ENCODE measurements around the gene AFF2.

Gene AFF2

DNA sequence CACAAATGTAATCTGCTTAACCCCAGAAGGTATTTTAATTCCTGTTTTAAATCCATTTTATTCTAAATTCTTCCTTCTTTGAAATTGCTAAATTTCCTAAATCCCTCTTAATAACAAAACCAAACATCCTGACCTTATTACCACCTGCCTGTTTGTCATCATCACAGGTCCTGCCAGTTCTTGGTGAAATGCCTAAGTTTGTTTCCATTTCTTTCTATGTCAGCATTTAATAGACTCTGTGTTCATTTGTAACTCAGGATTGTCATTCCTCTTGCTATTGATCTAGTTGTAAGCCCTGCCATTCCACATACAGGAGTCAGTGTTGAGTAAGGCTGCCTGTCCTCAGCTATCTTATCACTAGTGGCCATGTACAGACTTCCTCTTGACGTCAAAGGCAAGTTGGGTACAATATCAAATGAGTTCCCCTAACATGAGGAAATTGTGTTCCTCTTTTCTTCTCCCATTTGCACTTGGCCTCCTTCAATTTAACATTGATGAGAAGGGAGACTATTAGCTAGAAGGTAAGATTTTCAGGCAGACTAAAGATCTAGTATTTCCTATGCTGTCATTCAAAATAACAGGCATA, 440.1 kb downstream of the AFF2 start:
- no peak for DNase-seq

DNA sequence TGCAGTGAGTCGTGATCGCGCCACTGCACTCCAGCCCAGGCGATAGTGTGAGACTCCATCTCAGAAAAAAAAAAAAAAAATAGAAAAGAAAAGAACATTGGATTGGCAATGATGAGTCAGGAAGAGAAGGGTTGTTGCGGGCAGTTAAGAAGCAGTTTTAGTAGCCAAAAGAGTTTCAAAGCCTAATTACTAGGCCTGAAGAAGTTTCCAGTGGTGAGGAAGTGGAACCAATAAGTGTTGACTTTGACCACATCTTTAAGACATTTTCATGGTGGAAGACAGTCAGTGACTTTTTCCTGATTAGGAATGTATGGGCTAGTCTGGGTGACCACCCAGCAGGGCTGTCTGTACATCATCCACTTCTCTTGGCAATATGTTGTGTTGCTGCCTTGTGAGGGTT, 442.3 kb downstream of the AFF2 start:
- no peak for DNase-seq

DNA sequence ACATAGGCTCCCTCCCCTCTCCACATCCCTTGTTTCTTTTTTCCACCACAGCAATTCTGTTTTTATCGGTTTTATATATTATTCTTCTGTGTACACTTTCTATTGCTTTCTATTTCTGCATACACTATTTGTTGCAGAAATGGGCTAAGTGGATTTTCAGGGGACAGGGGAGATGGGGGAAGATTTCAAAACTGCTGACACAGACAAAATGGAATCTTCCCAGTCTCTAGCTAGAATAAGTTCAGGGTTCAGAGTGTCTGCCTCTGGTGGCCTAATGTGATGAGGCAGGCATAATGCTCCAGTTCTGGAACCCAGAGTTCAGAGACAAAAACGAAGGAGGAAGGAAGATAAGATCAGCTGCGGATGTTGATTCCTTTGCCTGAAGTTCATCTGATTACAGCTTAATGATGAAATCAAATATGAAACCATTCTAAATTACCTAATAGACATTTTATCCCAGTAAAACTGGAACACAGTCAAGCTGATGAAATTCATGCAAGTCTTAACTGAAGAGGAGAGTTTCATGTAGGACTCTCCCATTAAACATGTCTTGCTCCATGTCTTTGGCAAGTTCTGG, 447.1 kb downstream of the AFF2 start:
- DNase-seq: no peak

DNA sequence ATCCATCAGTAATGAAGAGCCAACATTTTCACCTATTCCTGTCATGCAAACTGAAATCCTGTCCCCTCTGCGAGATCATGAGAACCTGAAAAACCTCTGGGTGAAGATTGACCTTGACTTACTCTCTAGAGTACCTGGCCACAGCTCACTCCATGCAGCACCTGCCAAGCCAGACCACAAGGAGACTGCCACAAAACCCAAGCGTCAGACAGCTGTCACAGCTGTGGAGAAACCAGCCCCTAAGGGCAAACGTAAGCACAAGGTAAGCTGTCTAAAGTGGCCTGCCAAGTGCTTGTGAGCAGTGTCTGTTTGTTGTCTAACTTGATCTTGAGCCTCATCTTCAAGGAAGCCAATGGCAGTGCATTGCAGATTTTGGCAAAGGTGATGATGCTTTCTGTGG, 455.9 kb downstream of the AFF2 start:
- no peak for DNase-seq

DNA sequence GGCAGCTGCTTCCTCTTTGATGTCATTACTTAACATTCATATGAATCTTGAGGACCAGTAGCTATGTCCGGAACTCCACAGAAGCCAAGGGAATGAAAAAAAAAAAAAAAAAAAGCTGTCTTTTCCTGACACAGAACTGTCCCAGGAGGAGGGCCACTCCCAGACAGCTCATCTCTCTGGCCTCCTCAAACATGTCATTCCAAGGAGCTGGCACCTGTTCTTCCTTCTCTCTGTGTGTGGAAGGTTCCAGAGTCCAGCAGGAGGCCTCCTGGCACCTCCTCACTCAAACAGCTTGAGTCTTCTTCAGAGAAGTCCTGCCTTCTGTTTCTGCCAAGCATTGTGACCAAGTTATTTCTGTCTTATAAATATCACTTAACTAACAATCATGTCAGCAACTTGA, 458.5 kb downstream of the AFF2 start:
- no peak for DNase-seq

DNA sequence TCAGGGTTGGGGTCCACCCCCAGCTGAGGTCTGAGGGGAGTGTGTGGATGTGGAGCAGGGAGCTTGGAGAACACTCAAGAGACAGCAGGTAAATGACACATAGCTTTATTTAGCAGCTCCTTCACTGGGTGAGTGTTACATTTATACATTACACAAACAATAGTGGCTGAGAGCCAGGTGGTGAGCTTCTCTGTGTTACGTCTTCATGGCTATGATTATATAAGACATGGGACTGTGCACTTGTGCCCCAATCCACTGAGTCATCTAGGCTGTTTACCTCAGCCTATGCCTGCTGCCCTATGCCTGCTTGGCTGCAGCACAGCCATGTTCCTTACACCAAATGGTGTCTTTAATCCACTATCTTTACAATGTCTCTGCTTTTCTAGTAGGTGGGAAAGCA, 459.6 kb downstream of the AFF2 start:
- no peak for DNase-seq

DNA sequence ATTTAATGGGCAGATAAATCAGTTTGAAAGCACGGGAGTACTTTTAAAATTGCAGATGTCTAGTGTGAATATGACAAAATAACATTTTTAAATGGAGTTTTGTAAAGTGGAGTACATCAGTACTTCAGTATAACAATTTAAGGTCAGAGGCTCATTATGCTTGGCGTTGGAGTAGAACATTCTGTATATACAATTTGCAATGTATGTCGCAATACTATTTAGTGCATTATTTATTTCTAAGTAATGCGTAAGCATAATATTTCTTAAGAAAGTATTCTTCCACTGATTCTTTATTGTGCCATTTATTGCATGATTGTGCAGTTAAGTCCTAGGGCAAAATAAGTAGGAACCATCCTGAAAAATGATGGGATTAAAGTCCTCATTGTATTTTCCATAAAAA, 461.6 kb downstream of the AFF2 start:
- no peak for DNase-seq

DNA sequence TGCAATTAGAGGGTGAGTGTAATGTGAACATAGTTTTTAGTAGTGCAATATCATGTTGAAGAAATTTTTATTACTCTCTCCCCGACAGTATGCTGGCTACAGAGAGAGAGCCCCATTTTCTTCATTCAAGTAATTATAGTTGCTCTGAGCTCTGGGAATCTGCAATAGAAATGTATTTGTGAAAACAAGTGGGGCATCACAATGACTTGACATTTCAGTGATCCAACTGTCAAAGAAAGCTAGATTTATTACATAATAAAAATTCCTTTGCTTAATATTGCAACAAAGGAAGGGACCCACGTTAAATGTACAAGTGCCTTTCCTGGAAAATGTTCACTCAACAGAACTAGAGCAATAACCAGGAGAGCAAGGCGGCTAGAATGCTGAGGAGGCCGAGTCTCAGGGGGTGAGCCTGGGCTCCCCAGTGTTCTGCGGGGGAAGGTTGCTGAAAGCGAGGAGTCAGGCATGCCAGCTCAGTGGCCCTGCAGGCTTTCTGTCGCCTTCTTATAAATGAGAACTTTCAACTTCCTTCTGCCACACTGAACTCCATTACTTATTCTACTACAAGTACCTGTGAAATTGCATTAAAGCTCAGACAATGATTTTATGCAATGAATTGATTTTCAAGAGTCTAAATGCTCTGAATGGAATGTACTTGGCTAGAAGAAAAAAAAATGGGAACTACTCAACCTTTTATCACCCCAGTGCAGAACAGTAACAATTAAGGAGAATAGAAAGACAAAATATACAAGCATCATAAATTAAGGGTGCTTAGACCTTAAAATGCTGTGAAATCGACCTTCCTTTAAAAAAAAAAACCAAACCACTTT, 476.4 kb downstream of the AFF2 start:
- DNase-seq: no peak

DNA sequence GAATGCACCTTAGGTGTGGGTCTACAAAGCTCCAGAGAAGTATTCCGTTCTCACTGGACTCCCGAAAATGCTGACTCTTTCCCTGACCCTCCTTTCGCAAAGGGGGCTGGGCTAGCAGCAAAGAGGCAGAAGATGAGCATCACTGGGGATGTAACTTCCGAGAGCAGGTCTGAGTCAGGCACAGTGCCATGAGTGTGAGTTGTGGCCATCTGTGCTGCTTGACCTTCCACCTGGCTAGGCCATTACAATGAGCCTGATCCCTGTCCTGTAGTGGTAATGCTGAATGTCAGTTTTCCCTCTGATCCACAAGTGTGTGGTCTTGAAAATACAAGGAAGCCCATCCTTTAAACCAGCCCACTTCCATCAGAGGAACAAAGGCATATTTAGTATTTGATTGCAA, 479.4 kb downstream of the AFF2 start:
- DNase-seq: no peak

DNA sequence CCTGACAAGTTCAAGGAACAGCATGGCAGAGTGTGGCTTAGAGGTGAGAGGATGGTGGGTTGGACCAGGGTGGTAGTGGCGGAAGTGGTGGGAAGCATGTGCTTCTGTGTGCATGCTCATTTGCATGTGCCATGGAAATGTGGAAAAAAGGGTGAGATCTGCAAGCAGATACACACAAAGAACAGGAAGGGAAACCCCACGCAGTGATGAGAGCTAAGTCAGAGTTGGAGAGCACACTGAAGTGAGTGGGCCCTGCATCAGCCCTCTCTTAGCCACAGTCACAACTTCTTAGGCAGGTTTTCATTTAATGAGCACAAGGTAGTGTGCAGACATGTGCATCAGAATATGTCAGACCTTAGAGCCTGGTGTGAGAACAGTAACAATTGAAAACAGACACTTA, 483.8 kb downstream of the AFF2 start:
- no peak for DNase-seq

DNA sequence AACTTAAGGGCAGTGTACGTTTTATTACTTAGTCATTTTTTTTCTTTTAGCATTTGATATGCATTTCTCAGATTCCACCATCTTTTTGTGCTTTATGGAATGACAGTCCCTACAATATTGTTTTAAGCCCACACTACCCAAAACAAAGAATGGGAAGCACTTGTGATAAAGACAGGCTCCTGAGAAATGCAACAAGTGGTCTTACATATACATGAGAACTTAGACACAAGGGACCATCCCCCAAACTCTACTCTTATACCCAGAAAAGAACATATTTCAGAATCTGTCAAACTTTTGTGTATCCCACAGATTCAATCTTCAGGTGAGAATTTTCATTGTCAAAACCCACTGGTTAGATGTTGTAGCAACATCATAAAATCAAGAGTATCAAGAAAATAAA, 491.1 kb downstream of the AFF2 start:
- no peak for DNase-seq

DNA sequence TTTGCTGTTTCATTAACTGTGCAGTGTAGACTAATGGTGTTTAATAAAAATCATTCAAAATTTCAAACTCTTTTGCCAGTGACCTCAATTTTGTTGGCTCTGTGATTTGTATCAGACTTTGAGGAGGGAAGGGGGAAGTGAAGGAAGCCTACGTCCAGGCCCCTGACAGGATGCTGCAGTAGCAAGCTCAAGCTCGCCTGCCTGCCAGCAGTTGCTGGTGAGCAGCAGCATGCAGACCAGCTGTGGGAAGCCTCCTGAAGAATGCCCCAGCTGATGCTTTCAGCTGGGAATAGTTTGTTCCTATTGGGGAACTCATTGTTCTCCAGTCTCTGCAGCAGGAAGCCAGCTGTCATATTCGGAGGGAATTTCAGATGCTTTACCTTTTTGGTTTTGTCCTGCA, 495.2 kb downstream of the AFF2 start:
- no peak for DNase-seq

DNA sequence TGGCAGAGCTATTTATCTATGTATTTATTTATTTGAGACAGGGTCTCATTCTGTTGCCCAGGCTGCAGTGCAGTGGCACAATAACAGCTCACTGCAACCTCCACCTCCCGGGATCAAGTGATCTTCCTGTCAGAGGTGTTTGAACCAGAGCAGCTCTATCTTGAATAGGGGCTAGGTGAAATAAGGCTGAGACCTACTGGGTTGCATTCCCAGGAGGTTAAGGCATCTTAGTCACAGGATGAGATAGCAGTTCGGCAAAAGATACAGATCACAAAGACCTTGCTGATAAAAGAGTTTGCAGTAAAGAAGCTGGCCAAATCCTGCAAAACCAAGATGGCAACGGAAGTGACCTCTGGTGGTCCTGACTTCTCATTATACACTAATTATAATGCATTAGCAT, 501.9 kb downstream of the AFF2 start:
- no peak for DNase-seq

DNA sequence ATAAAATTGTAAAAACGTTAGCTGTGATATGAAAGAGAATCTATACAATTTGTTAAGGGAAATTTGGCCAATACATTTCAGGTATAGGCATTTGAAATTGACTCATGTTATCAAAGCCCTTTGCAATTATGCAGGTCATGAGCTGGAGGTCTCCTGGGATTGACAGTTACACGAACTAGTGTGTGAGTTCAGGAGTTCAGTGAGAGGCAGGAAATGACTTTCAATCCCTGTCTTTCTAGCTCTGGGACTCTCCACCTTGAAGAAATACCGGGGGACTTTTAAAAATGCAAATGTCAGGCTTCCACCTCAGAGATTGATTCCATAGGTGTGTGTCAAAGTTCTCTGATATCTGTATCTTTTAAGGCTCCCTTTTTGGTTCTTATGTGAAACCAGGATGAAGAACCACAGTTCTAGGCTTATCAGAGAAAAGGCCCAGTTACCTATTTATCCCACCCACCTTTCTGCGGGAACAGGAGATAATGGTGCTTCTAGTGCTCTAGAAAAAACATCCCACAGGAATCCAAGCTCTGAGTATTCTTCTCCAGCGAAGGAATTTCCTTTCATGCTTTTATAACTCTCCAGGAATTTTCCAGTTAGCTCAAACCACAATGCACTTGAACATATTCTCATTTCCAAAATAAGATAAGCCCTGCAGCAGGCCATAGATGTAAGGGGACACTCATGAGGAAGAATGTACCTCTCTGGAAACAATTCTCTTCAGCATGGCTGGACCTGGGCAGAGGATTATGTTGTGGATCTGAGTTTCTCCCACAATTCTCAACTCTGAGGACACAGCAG, 503.6 kb downstream of the AFF2 start:
- no peak for DNase-seq

DNA sequence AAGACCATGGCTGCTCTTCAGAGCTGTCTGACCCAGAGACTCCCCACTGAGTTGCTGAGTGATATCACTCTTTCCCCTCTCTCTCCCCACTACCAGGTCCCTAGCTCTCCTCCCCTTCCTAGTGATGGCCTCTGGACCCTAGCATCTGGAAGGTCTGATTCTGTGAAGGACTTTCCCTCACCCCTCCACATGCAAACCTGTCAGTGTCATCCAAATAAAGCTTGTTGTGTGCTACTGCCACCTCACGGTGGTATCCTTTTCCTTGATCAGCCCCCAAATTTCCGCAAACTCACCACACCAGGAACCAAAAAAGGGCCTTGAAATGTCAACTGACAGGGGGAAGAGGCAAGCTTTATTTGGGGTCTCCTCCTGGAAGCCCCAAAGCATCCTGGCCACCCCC, 504.5 kb downstream of the AFF2 start:
- DNase-seq: no peak

DNA sequence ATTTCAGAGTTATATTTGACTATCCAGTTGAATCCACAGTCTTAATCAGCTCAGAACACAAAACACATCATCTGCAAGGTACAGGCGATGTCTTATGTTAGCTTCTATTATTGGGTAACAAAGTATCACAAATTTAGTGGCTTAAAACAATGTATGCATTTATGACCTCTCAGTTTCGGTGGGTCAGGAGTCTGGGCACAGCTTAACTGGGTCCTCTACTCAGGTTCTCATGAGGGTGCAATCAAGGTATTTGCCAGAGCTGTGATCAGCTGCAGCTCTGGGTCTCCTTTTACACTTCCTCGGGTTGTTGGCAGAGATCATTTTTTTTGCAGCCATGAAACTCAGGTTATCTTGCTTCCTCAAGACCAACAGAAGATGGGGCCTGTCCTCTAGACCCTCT, 505.8 kb downstream of the AFF2 start:
- no peak for DNase-seq

DNA sequence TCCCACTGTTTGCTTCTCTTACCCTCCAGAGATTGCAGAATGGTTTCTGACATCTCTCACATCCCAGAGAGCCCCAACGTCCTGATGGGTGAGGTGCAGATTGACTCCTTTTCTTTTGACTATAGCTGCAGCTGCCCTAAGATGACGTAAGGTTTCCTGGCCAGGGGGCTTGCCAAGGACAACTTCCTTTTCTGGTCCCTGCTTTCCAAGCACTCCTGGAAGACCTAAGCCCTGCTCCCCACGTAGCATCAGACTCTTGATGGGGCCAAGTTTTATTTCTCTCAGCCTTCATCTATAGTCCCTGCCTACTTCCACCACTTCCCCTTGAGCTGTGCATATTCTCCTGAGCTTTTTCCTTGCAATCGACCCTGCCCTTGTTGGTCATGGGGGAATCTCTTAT, 507.0 kb downstream of the AFF2 start:
- no peak for DNase-seq

DNA sequence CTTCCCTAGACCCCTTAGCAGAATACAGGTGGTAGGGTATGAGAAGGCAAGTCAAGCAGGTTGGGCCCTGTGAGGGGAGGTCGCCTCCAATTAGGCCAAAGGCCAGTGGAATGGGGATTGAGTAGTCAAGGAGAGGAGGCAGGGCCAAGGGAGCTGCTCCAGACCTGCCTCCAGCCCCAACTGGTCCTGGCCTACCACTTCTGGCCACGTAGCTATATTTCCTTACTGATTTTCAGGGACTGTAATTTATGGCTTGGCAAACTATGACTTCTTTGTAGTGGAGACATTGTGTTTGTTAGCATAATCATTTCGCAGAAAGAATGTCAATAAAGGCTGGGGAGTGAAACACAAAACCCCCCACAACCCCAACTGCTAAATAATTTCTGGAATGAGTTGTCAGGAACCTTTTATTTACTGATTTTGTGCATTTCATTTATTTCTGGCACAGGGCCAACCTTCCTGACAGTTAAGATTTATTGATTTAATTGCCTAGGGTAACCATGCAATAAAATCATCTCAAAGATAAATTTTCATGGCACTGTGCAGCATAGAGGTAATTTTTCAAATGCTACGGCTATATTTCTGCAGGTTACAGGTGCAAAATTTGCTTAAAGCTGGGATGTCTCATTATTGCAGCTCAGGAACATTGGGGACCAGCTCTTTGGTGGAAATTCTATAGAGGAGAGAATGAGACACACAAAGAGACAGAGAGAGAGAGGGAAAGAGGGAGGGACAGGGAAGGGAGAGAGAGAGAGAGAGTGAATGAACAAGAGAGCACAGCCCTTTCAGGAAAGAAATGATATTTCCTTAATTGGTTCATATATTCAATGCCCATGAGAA, 509.8 kb downstream of the AFF2 start:
- no peak for DNase-seq

DNA sequence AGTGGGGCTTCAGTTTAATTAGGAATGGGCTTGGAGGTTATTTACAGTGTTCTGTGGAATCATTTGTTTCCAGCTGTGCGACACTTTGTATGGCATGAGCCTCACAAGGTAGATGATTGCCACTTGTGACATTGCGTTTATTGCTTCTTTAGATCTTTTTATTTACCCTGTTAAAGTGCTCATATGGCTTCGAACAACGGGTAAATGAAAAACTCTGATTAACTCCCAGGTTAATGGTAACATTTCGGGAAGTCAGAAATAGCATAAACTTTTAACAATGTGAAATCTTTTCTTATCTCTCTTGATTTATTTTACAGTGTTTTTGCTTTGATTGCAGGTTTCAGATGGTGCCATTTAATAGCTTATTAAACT, 510.4 kb downstream of the AFF2 start:
- no peak for DNase-seq

DNA sequence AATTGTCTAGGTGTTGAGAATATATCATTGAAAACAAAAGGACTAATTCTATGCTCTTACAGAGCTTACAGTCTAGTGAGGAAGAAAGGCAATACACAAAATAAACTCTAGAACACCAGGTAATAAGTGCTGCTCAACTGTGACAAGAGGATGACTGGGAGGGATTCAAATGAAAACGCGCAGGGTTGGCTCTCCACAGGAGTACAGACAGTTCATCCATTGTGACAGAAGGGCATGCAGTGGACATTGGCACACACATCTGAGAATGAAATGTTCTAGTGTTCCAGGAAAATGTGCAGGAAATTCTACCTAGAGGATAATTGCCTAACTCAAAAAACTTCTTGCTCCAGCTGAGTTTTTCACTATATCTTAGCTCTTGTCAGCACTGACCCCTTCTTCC, 512.7 kb downstream of the AFF2 start:
- DNase-seq: no peak

DNA sequence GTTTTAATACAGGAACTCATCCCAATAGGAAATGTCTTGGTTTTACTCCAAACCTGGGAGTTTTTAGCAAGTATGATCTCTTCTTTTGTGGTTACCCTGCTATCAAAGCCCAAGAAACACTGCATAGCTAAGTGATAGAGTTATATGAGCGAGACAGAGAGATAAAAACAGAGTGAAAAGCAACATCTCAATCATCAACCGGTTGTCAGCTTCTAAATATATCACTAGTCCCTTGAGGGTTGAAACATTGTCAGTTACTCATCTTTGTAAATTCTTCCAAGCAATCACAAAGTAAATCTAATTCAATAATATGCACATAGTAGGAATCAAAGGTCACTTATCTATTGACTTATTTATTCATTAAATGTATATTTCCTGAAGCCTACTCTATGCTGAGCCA, 520.7 kb downstream of the AFF2 start:
- DNase-seq: no peak

DNA sequence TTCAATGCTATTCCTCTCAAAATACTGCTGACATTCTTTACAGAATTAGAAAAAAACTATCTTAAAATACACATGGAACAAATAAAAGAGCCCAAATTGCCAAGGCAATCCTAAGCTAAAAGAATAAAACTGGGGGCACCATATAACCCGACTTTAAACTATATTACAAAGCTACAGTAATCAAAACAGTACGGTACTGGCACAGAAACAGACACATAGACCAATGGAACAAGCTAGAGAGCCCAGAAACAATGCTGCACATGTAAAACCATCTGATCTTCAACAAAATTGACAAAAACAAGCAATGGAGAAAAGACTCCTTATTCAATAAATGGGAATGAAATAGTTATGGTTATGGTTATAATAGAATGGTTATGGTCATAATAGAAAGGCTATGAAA, 522.1 kb downstream of the AFF2 start:
- no peak for DNase-seq

DNA sequence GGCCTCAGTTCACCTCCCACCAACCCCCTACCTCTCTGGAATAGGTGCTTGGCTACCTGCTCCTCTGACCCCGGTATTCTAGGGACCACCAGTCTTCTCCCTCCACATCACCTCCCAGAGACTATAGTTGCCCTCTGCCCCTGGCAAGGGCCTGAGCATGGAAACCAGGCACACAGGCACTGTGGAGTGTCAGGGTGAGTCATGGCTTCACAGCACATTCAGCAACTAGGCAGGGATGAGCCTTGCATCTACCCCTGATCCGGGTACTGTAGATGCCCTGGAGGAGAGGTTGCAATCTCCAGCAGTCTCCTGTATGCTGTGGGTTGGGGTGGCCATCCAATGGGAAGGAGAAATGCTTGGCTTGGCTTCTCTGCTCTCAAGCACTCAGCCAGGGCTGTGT, 532.0 kb downstream of the AFF2 start:
- DNase-seq: no peak
